ENCODE results near the gene CD99L2. TPM values are rescaled to one million over a fixed set of nuclear protein-coding genes. Genes with fewer than 3 reads are reported as not detected.

Gene CD99L2
- total RNA-seq, 1 donor, result 19.9 TPM

Other genes starting within 250 kb of the CD99L2 start
- gene MTMR1, start 205.3 kb downstream of the CD99L2 start, total RNA-seq, result 13.5 TPM
- 5.7 TPM for gene HMGB3, start 84.7 kb upstream of the CD99L2 start, total RNA-seq